BLaER1 (cell line): ENCODE data around the gene TOX4.
A peak's percentile ranks its signal among the peaks of the same experiment; 100 is the strongest.

ENCODE experiments used
- H3K27ac ChIP-seq: shearing (Covaris generic); formaldehyde crosslinking; 2 replicates; pipeline ENCODE4 v1.8.1; 2022
- H3K27me3 ChIP-seq: shearing (Covaris generic); formaldehyde crosslinking; 2 replicates; pipeline ENCODE4 v1.8.1; 2022
- H3K36me3 ChIP-seq: shearing (Covaris generic); formaldehyde crosslinking; 2 replicates; pipeline ENCODE4 v1.8.1; 2022
- H3K4me1 ChIP-seq: shearing (Covaris generic); formaldehyde crosslinking; 2 replicates; pipeline ENCODE4 v1.8.1; 2022
- H3K4me2 ChIP-seq: shearing (Covaris generic); formaldehyde crosslinking; 2 replicates; pipeline ENCODE4 v1.8.1; 2022
- H3K4me3 ChIP-seq: shearing (Covaris generic); formaldehyde crosslinking; 2 replicates; pipeline ENCODE4 v1.8.1; 2022
- H3K9ac ChIP-seq: shearing (Covaris generic); formaldehyde crosslinking; 2 replicates; pipeline ENCODE4 v1.8.1; 2022
- H3K9me3 ChIP-seq: shearing (Covaris generic); formaldehyde crosslinking; 2 replicates; pipeline ENCODE4 v1.8.1; 2022
- H4K20me1 ChIP-seq: shearing (Covaris generic); formaldehyde crosslinking; 2 replicates; pipeline ENCODE4 v1.8.1; 2022
- Cebpa-rat ChIP-seq: shearing (Covaris generic); IDR thresholded peaks from 2 replicates; pipeline ENCODE4 v1.8.1; 2022

The TOX4 gene

DNA sequence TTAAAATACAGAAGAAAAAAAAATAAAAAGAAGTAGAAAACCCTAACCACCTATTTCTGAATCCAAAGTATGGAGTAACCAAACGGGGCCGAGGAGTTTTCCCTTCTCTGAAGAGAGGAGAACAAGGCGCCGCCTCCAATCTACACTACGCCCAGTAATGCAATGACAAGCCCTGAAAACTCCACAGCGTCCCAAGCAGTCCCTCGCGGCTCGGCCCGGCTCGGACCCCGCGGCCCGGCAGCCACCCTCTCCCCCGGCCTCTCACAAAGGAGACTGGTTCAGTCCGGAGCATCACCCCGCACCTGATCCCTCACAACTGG is 21.4 kb upstream of the TOX4 start:
- Histone ChIP-seq H3K4me2 (peak overlapping the region; percentile 94), H3K4me1 (peaks cover 30% of the 10 kb centered on the region), H3K36me3 (peaks cover 42% of the 10 kb centered on the region), H3K27ac (peak overlapping the region; percentile 88), H3K9ac (peak overlapping the region; percentile 95), H3K9me3 (no peaks in the 10 kb centered on the region), H3K27me3 (no peaks in the 10 kb centered on the region), H4K20me1 (peaks cover 52% of the 10 kb centered on the region), H3K4me3 (peak overlapping the region; percentile 99)
- no peak for TF ChIP-seq Cebpa-rat

DNA sequence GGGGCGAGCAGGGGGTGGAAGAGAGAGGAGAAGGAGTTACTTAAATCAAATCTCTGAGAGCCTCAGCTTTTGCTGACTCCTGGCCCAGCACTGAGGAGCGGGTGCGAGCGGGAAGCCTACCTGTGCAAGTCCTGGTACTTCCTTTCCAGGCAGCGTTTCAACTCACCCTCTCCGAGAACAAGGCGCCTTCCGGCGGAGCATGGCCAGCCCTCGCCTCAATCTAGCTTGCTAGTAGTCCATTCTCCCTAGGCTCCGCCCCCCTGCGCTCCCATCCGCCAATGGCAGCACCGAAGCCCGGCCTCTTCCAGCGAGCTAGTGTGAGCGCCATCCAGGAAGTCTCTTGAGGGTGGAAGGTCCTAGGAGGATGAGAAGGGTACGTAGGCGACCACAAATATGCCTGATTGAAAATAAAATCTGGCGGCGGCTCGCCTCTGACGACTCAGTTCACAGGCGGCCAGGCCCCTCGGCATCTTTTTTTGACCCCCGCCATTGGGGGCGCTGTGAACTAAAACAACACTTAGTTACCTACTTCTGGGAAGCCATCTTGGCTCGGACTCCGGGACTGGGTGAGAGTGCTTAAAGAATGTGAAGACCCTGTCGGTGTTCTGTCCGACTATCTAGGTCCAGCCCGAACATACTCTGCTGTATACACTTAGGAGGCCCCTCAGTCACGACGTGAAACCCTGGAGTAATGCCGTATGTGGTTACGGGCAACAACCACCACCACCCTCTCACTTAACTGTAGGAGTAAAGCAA is 20.9 kb upstream of the TOX4 start, which contains the start of gene CHD8:
Gene CHD8 (minus strand): TSS at position 212 of the 756 bp plus-strand sequence. CDS start 24,480 bp downstream, outside the sequence.
- Histone ChIP-seq H3K36me3 (peaks cover 47% of the 10 kb centered on the region), H3K4me2 (peak within 1 kb of the TSS; percentile 94), H3K4me3 (peak within 1 kb of the TSS; percentile 99), H3K4me1 (peaks cover 30% of the 10 kb centered on the region), H3K9me3 (no peaks in the 10 kb centered on the region), H3K27ac (peak within 1 kb of the TSS; percentile 91), H4K20me1 (peaks cover 47% of the 10 kb centered on the region), H3K9ac (peak within 1 kb of the TSS; percentile 95), H3K27me3 (no peaks in the 10 kb centered on the region)
- TF ChIP-seq Cebpa-rat = no peak

DNA sequence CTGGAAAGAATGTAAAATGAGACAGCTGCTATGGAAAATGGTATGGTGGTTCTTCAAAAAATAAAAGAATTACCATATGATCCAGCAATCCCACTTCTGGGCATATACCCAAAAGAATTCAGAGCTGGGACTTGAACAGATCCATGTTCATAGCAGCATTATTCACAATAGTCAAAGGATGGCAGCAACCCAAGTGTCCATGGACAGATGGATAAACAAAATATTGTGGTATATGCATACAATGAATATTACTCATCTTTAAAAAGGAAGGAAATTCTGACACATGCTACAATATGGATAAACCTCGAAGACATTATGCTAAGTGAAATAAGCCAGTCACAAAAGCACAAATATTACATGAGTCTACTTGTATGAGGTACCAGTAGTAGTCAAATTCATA is 9.4 kb upstream of the TOX4 start:
- H3K4me1 ChIP-seq = peaks cover 11% of the 10 kb centered on the region
- no peaks in the 10 kb centered on the region for H3K27me3 ChIP-seq
- no peak overlapping the region for H3K27ac ChIP-seq
- H3K4me2 ChIP-seq = no peak overlapping the region
- H3K36me3 ChIP-seq = peaks cover 80% of the 10 kb centered on the region
- TF ChIP-seq Cebpa-rat = no peak
- H3K4me3 ChIP-seq = no peak overlapping the region
- H3K9me3 ChIP-seq = no peaks in the 10 kb centered on the region
- H4K20me1 ChIP-seq = no peaks in the 10 kb centered on the region
- no peak overlapping the region for H3K9ac ChIP-seq

DNA sequence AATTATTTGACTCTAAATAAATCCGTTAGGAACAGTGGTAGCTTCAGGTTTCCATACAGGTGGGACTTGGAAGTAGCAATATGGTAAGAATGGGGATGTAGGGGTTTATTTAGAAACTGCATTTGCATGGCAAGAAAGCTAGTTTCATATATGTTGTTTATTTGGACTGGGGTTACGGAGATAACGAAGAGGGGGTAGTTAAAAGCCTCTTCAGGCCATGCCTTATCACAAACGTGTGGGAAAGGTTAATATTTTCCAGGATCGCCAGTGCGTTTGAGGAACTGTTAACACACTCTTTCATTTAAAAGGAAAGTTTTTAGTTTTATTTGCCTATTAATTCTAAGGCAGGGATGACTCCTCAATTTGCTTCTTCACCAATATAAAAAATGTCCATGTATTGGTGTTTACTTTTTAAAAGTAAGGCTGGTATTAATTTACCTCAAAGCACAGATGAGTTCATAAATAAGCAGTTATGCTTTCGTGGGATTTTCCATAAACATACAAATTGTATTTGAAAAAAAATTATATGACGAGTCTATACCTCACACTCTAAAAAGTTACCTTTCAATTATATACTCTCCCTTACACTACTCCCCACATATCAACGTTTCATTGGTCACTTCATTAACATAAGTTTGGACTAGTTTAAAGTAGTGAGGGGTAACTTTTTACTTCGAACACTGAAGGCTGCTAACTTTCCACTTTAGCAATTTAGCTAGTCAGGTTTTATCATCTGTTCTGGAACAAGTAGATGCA is 1.1 kb upstream of the TOX4 start:
- peaks cover 34% of the 10 kb centered on the region for H4K20me1 ChIP-seq
- H3K4me3 ChIP-seq = peak overlapping the region; percentile 98
- peak overlapping the region; percentile 69 for H3K4me2 ChIP-seq
- no peak for TF ChIP-seq Cebpa-rat
- H3K36me3 ChIP-seq = peaks cover 49% of the 10 kb centered on the region
- H3K4me1 ChIP-seq = peaks cover 25% of the 10 kb centered on the region
- peak overlapping the region; percentile 73 for H3K9ac ChIP-seq
- 0 out of 2 replicates have a peak overlapping the region, but pooled peaks have one; percentile 18 for H3K27ac ChIP-seq
- H3K9me3 ChIP-seq = no peaks in the 10 kb centered on the region
- H3K27me3 ChIP-seq = no peaks in the 10 kb centered on the region

DNA sequence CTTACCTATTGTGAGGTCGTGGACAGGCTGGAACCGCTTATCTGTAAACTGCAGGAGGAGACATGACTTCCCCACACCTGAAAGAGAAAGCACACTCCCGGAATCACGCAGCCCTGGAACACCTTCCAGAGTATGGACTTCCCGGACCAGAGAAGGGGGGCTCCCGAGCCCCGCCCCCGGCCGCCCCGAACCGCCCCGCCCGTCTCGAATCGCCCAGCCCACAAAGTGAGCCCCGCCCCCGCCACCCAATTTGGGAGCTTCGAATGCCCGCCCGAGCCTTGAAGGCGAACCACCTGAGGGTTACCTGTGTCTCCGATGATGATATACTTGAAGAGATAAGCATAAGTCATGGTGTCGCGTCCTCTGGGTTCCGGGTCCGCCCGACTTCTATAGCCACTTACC is 471 bp upstream of the TOX4 start:
- no peaks in the 10 kb centered on the region for H3K9me3 ChIP-seq

DNA sequence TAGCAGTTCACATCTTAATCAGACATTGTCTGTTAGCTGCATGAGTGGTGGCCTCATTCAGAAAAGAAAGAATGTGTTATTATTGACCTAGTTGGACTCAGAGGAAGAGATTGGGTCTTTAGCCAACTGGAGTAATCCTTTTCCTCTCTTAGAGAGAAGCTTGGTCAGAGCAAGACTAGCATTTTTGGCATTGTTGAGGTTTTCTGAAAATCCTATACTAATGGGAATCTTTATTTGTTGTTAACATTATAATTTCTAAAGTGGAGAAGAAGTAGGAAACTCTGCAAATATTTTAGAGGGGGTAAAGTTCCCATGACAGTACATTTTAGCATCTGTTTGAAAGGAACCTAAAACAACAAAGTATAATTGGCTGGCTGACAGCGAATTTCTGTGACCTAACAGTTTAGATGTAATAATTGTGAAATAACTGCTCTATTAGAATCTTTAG is 9.7 kb downstream of the TOX4 start:
- Histone ChIP-seq H4K20me1 (peaks cover 38% of the 10 kb centered on the region), H3K4me2 (no peak overlapping the region), H3K9ac (no peak overlapping the region), H3K4me1 (no peaks in the 10 kb centered on the region), H3K4me3 (no peak overlapping the region), H3K27me3 (no peaks in the 10 kb centered on the region), H3K9me3 (no peaks in the 10 kb centered on the region), H3K36me3 (peaks cover 64% of the 10 kb centered on the region), H3K27ac (no peak overlapping the region)
- TF ChIP-seq Cebpa-rat = no peak

More for the DNA sequence above, 471 bp upstream of the TOX4 start:
- H3K4me3 ChIP-seq = peak overlapping the region; percentile 98
- peaks cover 40% of the 10 kb centered on the region for H4K20me1 ChIP-seq
- no peak for TF ChIP-seq Cebpa-rat
- H3K4me2 ChIP-seq = peak overlapping the region; percentile 69
- H3K9ac ChIP-seq = peak overlapping the region; percentile 73
- peaks cover 25% of the 10 kb centered on the region for H3K4me1 ChIP-seq
- 0 out of 2 replicates have a peak overlapping the region, but pooled peaks have one; percentile 18 for H3K27ac ChIP-seq
- H3K27me3 ChIP-seq = no peaks in the 10 kb centered on the region
- peaks cover 50% of the 10 kb centered on the region for H3K36me3 ChIP-seq

DNA sequence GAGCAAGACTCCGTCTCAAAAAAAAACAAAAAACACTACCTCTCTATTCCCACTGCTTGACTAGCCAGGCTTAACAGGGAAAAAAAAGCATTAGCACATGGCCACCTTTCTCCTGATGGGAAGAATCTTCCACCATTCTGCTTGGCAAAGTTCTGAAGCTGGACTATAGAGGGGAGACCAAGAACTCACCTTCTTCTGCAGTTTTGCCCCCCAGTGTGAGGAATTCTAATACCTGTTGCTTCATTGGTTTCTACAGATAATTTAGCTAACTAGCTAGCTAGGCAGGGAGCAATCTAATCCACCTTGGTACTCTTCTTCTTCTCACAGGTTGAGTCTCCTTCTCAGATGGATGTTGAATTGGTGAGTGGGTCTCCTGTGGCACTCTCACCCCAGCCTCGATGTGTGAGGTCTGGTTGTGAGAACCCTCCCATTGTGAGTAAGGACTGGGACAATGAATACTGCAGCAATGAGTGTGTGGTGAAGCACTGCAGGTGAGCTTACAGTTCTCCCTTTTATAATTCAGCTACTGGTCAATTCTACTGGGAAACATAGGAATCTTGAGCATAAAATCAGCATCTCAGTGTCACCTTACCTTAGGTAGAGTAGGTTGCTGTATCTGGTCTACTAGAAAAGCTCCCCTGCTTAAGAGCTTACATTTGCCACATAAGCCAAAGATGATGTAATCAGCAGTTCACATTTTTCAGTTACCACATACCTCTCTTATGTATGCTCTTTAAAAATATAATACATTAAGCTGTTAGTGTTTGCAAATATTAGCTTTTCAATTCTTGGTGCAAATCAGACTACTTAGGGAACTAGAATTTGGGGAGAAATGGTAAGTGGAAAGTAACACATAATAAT is 18.1 kb downstream of the TOX4 start:
- Histone ChIP-seq H3K27me3 (no peaks in the 10 kb centered on the region), H3K27ac (no peak overlapping the region), H3K4me1 (no peaks in the 10 kb centered on the region), H3K9ac (no peak overlapping the region), H3K4me2 (no peak overlapping the region), H3K9me3 (no peaks in the 10 kb centered on the region), H4K20me1 (peaks cover 2% of the 10 kb centered on the region; the same call in 1 of the 2 replicates), H3K36me3 (peaks cover 100% of the 10 kb centered on the region), H3K4me3 (no peak overlapping the region)
- TF ChIP-seq Cebpa-rat = no peak

DNA sequence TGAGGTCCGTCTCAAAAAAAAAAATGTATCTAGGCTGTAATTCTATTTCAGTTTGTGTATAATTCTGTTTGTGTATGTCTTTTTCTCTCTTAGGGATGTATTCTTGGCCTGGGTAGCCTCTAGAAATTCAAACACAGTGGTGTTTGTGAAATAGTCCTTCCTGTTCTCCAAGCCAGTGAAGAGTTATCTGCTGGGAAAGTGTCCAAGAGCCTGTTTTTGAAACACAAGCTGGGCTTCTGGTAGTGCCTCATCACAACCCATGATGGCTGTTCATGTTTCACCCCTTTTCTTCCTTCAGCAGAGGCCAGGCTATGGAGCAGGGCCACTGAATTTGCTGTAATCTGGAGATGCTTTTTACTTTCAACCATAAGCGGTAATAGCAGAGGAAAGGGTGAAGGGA is 19.5 kb downstream of the TOX4 start:
- Histone ChIP-seq H3K4me2 (no peak overlapping the region), H3K4me3 (no peak overlapping the region), H4K20me1 (peaks cover 12% of the 10 kb centered on the region; the same call in 1 of the 2 replicates), H3K9ac (no peak overlapping the region), H3K9me3 (no peaks in the 10 kb centered on the region), H3K27ac (no peak overlapping the region), H3K36me3 (peaks cover 100% of the 10 kb centered on the region), H3K4me1 (no peaks in the 10 kb centered on the region), H3K27me3 (no peaks in the 10 kb centered on the region)
- TF ChIP-seq Cebpa-rat = no peak
